Measurements from ENCODE around the gene PIGU.

DNA sequence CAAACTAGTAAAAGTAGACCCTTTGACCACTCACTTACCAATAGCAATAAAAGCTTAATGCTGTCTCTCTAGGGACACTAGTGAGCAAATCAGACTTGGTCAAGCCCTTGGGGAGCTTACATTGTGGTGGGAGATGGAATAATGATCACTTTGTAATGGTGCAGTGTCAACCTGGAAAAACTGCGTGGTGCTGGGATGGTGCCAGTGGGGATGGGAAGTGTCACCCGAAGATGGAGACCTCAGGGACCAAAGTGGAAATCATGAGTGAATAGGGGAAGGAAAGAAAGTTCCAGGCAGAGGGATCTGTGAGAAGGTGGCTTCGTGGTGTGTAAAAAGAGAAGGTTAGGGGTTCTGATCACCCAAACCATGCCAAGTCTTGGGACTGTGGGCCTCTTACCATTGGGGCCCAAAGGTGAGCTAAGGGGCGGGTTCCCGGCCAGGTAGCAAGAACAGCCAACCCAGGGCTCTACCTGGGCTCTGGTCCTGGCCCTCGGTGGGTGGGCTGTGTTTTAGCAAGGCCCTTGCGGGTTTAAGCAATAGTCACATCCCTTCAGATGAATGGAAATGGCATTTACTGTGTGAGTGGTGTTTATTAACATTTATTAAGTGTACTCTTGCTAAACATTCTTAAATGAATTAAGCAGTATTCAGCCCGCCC is 145.2 kb downstream of the PIGU start:
- no peak for TF ChIP-seq POLR2A (IDR thresholded peaks at IDR 0.05)
- no peak for TF ChIP-seq CTCF (IDR thresholded peaks at IDR 0.05)
- no peak for TF ChIP-seq EP300 (IDR thresholded peaks at IDR 0.05)

Measured in stomach (tissue), 4 donors.